ENCODE data around the gene SLC11A2. TPM values are rescaled to one million over a fixed set of nuclear protein-coding genes. Genes with fewer than 3 reads are reported as not detected.

SLC11A2 gene
- total and polyA plus RNA-seq, 2 of the 4 experiments (the other 2 are of a cell fraction): 28.0 to 45.3 TPM

DNA sequence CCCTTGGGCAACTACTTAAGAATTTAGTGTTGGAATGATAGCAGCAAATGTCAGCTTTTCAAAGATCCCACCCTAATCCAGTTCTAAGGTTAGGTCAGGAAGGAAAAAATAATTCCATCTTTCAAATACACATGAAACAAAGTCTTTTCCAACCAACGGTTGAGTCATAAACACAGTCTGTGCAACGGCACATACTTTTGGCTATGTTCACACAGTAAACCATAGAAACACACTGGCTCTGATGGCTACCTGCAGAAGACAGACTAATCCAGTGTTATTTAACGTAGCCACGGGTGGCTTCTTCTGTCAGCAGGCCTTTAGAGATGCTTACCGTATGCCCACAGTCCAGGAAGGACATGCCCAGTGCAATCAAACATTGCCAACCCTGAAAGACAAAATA is 38.1 kb downstream of the SLC11A2 start:
- Histone ChIP-seq H3K4ac (ENCODE audit: low read depth, low read length) (no peak overlapping the region), H4K20me1 (ENCODE audit: insufficient read depth, low read length) (0 out of 2 replicates have a peak, but pooled peaks cover 3% of the 10 kb centered on the region), H3K9me1 (ENCODE audit: insufficient read depth, low read length) (peaks cover 4% of the 10 kb centered on the region; the same call in 1 of the 2 replicates), H2BK20ac (ENCODE audit: low read depth, low read length) (no peak overlapping the region), H4K8ac (ENCODE audit: low read depth in 2 of 2, low read length in 2 of 2) (no peak overlapping the region), H3K4me3 (ENCODE audit: insufficient read depth, low read depth, low read length) (no peak overlapping the region), H2BK5ac (ENCODE audit: low read depth, low read length, poor library complexity, severe bottlenecking) (no peak overlapping the region), H4K91ac (ENCODE audit: insufficient read depth, low read depth, low read length) (no peak overlapping the region), H3K4me1 (ENCODE audit: control insufficient read depth, insufficient read depth, low read length) (peaks cover 5% of the 10 kb centered on the region; the same call in 1 of the 2 replicates), H2AK5ac (ENCODE audit: low read depth, low read length) (no peak overlapping the region), H3K4me2 (ENCODE audit: low read depth, low read length) (no peak overlapping the region), H3K23ac (ENCODE audit: low read depth, low read length) (no peak overlapping the region; the same call in 1 of the 2 replicates), H2AFZ (replicated peaks; ENCODE audit: low read length, poor library complexity) (no peak overlapping the region), H4K5ac (ENCODE audit: low read depth, low read length) (no peak overlapping the region), H2BK15ac (ENCODE audit: low read depth, low read length) (no peak overlapping the region), H2BK120ac (ENCODE audit: low read depth, low read length) (no peak overlapping the region), H3K56ac (ENCODE audit: extremely low read depth, insufficient read depth, low read length) (no peak overlapping the region), H3K9me3 (ENCODE audit: control insufficient read depth, insufficient read depth, low read length) (no peaks in the 10 kb centered on the region), H3K27me3 (ENCODE audit: control insufficient read depth, insufficient read depth, low read length) (no peaks in the 10 kb centered on the region), H2AK9ac (replicated peaks; ENCODE audit: low read depth, low read length, poor library complexity) (no peak overlapping the region), H3K18ac (ENCODE audit: low read depth, low read length) (no peak overlapping the region), H3K9ac (ENCODE audit: low read depth, low read length) (no peak overlapping the region), H3K79me1 (ENCODE audit: low read depth in 1 of 2, low read length in 2 of 2) (no peaks in the 10 kb centered on the region; a peak in 1 of 4 replicates), H3K27ac (ENCODE audit: insufficient read depth, low read length) (no peak overlapping the region), H3K14ac (replicated peaks; ENCODE audit: low read depth, low read length) (0 out of 2 replicates have a peak overlapping the region, but pooled peaks have one; percentile 60), H3K36me3 (ENCODE audit: control insufficient read depth, insufficient read depth, low read length) (peaks cover 25% of the 10 kb centered on the region)
- DNase-seq (peak; percentile 64), ATAC-seq (ENCODE audit: low read depth) (0 out of 2 replicates have a peak, but pooled peaks have one; percentile 25)
- CTCF ChIA-PET: interaction anchor here (1.1 to 6.2 kb wide), 6 partner anchors 31 to 223 kb away, joined by 3 to 41 read pairs (median 6); partner anchors contain the start of gene ATF1
- no TSS peak for BruUV-seq (replicated peaks)
- TF ChIP-seq MAZ (IDR thresholded peaks at IDR 0.05; ENCODE audit: borderline replicate concordance, low read depth, low read length): no peak
- TF ChIP-seq CEBPB (IDR thresholded peaks at IDR 0.05; ENCODE audit: low read depth, low read length): peak; percentile 41; the same call in 1 of the 2 replicates
- dilution Hi-C loops (cut with HindIII; ENCODE audit: low sequenced_read_pairs, unreplicated experiment): no loop called here
- intact Hi-C loops (cut with micrococcal nuclease): loop anchor here (5.0 kb wide), 1 partner anchor 66 kb away; no protein-coding TSS in a partner anchor
- in situ Hi-C loops (cut with MboI; ENCODE audit: low sequenced_read_pairs): loop anchor here (10.0 to 25.0 kb wide), 2 partner anchors 163 to 501 kb away; no protein-coding TSS in a partner anchor
- WGBS, 2 experiments (ENCODE audit: extremely low coverage in 2 of 2, insufficient read length in 1 of 2): 50% methylated on average over 5 of the region's 5 CpGs; no CpG with 5 or more reads in 1 of the 2 experiments
- POLR2A ChIA-PET (ENCODE audit: unreplicated experiment): no interaction called here
